ENCODE data around the gene SCD. TPM values are rescaled to one million over a fixed set of nuclear protein-coding genes. Genes with fewer than 3 reads are reported as not detected.
A peak's percentile ranks its signal among the peaks of the same experiment; 100 is the strongest.
"Not testable (repeated sequence)": the region's sequence is repeated elsewhere in the genome, so short reads cannot be mapped to it uniquely, and the experiment has no call there.

Gene SCD
- total RNA-seq (2014; rRNA removed; shearing (Covaris generic)), result 216 and 263 TPM in 2 replicates

- DNase-seq (ENCODE audit: low read depth), result peak; percentile 94
Observed at GRCh38 chr10:100346765-100347567, at the start of gene SCD. SCD (plus strand) TSS chr10:100347233; CDS start chr10:100347505, 272 bp downstream.

- DNase-seq (ENCODE audit: low read depth), result no peak
Observed at GRCh38 chr10:100297242-100297641, 49.8 kb upstream of the SCD start.

- DNase-seq (ENCODE audit: low read depth), result not testable (repeated sequence)
Observed at GRCh38 chr10:100301123-100301522, 45.9 kb upstream of the SCD start.

GRCh38 chr10:100303724-100304319 lies 43.2 kb upstream of the SCD start:
- DNase-seq (ENCODE audit: low read depth), result peak; percentile 25

- no peak for DNase-seq (ENCODE audit: low read depth)
Observed at GRCh38 chr10:100304414-100304813, 42.6 kb upstream of the SCD start.

- DNase-seq (ENCODE audit: low read depth), result no peak
Observed at GRCh38 chr10:100306861-100307260, 40.2 kb upstream of the SCD start.

- DNase-seq (ENCODE audit: low read depth), result peak; percentile 61
Observed at GRCh38 chr10:100307684-100308083, 39.3 kb upstream of the SCD start.

- no peak for DNase-seq (ENCODE audit: low read depth)
Observed at GRCh38 chr10:100311298-100311697, 35.7 kb upstream of the SCD start.

GRCh38 chr10:100315615-100316014 lies 31.4 kb upstream of the SCD start:
- DNase-seq (ENCODE audit: low read depth), result peak; percentile 23

GRCh38 chr10:100318207-100318606 lies 28.8 kb upstream of the SCD start:
- DNase-seq (ENCODE audit: low read depth), result peak; percentile 5

- DNase-seq (ENCODE audit: low read depth), result no peak
Observed at GRCh38 chr10:100319707-100320402, 27.2 kb upstream of the SCD start.

- DNase-seq (ENCODE audit: low read depth), result peak; percentile 6
Observed at GRCh38 chr10:100325158-100325557, 21.9 kb upstream of the SCD start.

GRCh38 chr10:100327007-100327717 lies 19.9 kb upstream of the SCD start:
- DNase-seq (ENCODE audit: low read depth), result no peak

- DNase-seq (ENCODE audit: low read depth), result no peak
Observed at GRCh38 chr10:100327718-100328009, 19.4 kb upstream of the SCD start.

GRCh38 chr10:100328198-100328597 lies 18.8 kb upstream of the SCD start:
- DNase-seq (ENCODE audit: low read depth), result no peak

- no peak for DNase-seq (ENCODE audit: low read depth)
Observed at GRCh38 chr10:100330079-100330478, 17.0 kb upstream of the SCD start, which contains the start of gene PKD2L1. PKD2L1 (minus strand) TSS chr10:100330228; CDS start chr10:100330103, 125 bp downstream.

- no peak for DNase-seq (ENCODE audit: low read depth)
Observed at GRCh38 chr10:100333106-100333505, 13.9 kb upstream of the SCD start.

GRCh38 chr10:100333661-100334440 lies 13.2 kb upstream of the SCD start:
- peak; percentile 17 for DNase-seq (ENCODE audit: low read depth)

GRCh38 chr10:100334762-100335161 lies 12.3 kb upstream of the SCD start:
- no peak for DNase-seq (ENCODE audit: low read depth)

- DNase-seq (ENCODE audit: low read depth), result peak; percentile 51
Observed at GRCh38 chr10:100338434-100339036, 8.5 kb upstream of the SCD start.

- DNase-seq (ENCODE audit: low read depth), result no peak
Observed at GRCh38 chr10:100339236-100339635, 7.8 kb upstream of the SCD start.

Measured in M059J (cell line).